Activated naive CD4-positive, alpha-beta T cell treated with anti-CD3 and anti-CD28 coated beads for 36 hours (primary cell): ENCODE data around the gene RXRB. TPM values are rescaled to one million over a fixed set of nuclear protein-coding genes. Genes with fewer than 3 reads are reported as not detected.
A peak's percentile ranks its signal among the peaks of the same experiment; 100 is the strongest.

ENCODE experiments used
- CTCF ChIA-PET: fragments of 350-600 bp; sonication (Branson Sonifier 250); formaldehyde crosslinking; loops from one replicate; lab custom pipeline; 2021; ENCODE audit warnings: antibody characterized with exemption; lab: Charles Lee
- DNase-seq: peaks from one replicate; pipeline ENCODE4 v3.0.0-alpha.2; 2020
- H3K27ac Mint-ChIP-seq: one replicate; pipeline ENCODE4 v1.8.0; 2021; ENCODE audit warnings: mild to moderate bottlenecking, mixed read lengths
- H3K27me3 Mint-ChIP-seq: one replicate; pipeline ENCODE4 v1.8.0; 2021; ENCODE audit warnings: low read depth, mixed read lengths
- H3K36me3 Mint-ChIP-seq: one replicate; pipeline ENCODE4 v1.8.0; 2021; ENCODE audit warnings: low read depth, mixed read lengths
- H3K4me1 Mint-ChIP-seq: one replicate; pipeline ENCODE4 v1.8.0; 2021; ENCODE audit warnings: low read depth, mixed read lengths
- H3K4me3 Mint-ChIP-seq: one replicate; pipeline ENCODE4 v1.8.0; 2021; ENCODE audit warnings: mild to moderate bottlenecking, moderate library complexity, mixed read lengths
- H3K9me3 Mint-ChIP-seq: one replicate; pipeline ENCODE4 v1.8.0; 2021; ENCODE audit warnings: mixed read lengths
- intact Hi-C: fragments of 100-400 bp; cut with micrococcal nuclease; formaldehyde crosslinking; loops from one replicate; pipeline ENCODE4 v1.15.1; 2023
- total RNA-seq, 2 experiments: library from RNA; stranded (reverse); gene quantifications; one replicate each; pipeline ENCODE4 v1.2.3, GENCODE V29; 2021

RXRB gene
- total RNA-seq, 2 experiments from 2014 or later = 50.4 to 50.6 TPM

DNA sequence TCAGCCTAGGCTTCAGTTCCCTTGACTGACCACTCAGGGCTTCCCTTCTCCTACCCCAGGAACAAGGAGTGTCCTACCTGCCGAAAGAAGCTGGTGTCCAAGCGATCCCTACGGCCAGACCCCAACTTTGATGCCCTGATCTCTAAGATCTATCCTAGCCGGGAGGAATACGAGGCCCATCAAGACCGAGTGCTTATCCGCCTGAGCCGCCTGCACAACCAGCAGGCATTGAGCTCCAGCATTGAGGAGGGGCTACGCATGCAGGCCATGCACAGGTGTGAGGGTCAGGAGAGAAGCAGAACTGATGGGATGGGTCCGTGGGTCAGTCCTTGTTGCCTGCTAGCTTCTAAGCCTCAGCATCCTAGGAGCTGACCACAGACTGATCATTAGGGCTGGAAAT, 9.4 kb upstream of the RXRB start:
- CTCF ChIA-PET = interaction anchor here (2.6 kb wide), 1 partner anchor 38 kb away, joined by 13 read pairs; no protein-coding TSS in a partner anchor
- DNase-seq = no peak
- Mint-ChIP-seq H3K36me3 (peaks cover 21% of the 10 kb centered on the region), H3K4me1 (peaks cover 53% of the 10 kb centered on the region), H3K9me3 (no peaks in the 10 kb centered on the region), H3K27me3 (peaks cover 20% of the 10 kb centered on the region), H3K4me3 (peak overlapping the region; percentile 90), H3K27ac (no peak overlapping the region)
- intact Hi-C loops = loop anchor here (5.0 to 10.0 kb wide), 4 partner anchors 182 to 1015 kb away; partner anchors contain the start of genes GPSM3, KIFC1, PBX2 and PSMB8

DNA sequence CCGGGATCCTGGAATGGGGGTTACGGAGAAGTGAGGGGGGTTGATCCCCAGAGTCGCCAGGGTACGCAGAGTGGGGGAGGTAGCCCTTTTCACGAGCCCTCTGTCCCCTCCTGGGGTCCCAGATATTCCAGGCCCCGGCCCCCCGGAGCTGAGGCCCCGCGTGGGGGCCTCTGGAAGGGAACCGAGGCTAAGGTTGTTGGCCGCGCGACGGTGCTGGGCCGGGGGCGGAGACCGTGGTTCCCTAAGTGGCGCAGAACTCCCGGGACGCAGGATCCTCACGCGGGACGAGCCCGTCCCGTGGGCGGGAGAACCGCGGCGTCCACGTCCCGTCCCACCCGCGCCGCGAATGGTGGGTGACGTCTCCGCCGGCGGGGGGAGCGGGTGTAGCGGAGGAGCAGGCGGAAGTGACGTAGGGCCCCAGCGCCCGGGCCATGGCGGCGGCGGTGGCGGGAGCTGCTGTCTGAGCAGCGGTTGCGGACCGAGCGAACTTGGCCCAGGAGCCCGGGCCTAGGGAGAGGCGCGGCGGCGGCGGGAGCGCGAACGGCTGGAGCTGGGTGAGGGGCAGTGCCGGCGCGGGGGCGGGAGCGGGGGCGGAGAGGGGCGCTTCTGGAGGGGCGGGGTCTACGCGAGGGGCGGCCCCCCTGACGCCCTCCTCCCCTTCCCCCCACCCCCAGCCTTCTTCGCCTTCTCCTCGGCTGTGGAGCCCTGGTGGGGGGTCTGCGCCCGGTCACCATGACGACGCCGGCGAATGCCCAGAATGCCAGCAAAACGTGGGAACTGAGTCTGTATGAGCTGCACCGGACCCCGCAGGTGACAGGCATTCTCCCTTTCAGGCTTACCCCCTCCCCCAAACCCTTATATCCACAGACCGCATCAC, 7.9 kb upstream of the RXRB start, which contains the start of gene RING1:
Gene RING1 (plus strand): TSS at position 410 of the 877 bp plus-strand sequence. CDS start 323 bp downstream, at position 733.
- peak; percentile 87 for DNase-seq
- H3K4me3 Mint-ChIP-seq = peak within 1 kb of the TSS; percentile 90
- H3K36me3 Mint-ChIP-seq = peaks cover 27% of the 10 kb centered on the region
- intact Hi-C loops = loop anchor here (5.0 to 10.0 kb wide), 4 partner anchors 184 to 1014 kb away; partner anchors contain the start of genes GPSM3, KIFC1, PBX2 and PSMB8
- CTCF ChIA-PET = interaction anchor here (0.6 to 2.6 kb wide), 8 partner anchors 10 to 223 kb away, joined by 3 to 13 read pairs (median 3); no protein-coding TSS in a partner anchor
- peaks cover 55% of the 10 kb centered on the region for H3K4me1 Mint-ChIP-seq
- H3K27ac Mint-ChIP-seq = peak within 1 kb of the TSS; percentile 92
- peaks cover 8% of the 10 kb centered on the region for H3K27me3 Mint-ChIP-seq
- no peaks in the 10 kb centered on the region for H3K9me3 Mint-ChIP-seq

DNA sequence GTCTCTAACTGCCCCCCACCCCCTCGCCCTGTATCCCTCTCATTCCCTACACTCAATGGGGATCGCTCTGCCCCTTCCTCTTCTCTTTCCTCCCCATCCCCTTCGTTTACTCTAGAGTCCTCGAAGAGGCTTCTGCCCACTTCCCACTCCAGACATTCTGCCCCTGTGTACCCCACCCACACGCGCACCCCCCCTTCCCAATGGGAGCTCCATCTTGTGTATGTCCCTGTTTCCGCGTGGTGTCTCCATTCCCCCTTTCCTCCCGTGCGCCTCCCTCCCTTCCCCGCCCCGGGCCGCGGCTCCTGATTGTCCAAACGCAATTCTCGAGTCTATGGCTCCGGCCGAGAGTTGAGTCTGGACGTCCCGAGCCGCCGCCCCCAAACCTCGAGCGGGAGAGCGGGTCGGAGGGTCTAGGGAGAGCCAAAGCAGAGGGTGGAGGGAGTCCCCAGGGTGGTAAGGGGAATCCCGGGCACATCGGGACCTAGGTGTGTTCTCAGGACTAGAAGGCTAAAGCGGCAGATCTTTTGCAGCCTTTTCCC, 7.2 kb upstream of the RXRB start:
- DNase-seq = no peak
- CTCF ChIA-PET = interaction anchor here (2.6 kb wide), 1 partner anchor 40 kb away, joined by 13 read pairs; no protein-coding TSS in a partner anchor
- H3K27me3 Mint-ChIP-seq = peaks cover under 1% of the 10 kb centered on the region
- peak overlapping the region; percentile 92 for H3K27ac Mint-ChIP-seq
- peak overlapping the region; percentile 90 for H3K4me3 Mint-ChIP-seq
- H3K4me1 Mint-ChIP-seq = peaks cover 55% of the 10 kb centered on the region
- H3K36me3 Mint-ChIP-seq = peaks cover 33% of the 10 kb centered on the region
- intact Hi-C loops = loop anchor here (5.0 to 10.0 kb wide), 4 partner anchors 185 to 1013 kb away; partner anchors contain the start of genes GPSM3, KIFC1, PBX2 and PSMB8
- no peaks in the 10 kb centered on the region for H3K9me3 Mint-ChIP-seq

DNA sequence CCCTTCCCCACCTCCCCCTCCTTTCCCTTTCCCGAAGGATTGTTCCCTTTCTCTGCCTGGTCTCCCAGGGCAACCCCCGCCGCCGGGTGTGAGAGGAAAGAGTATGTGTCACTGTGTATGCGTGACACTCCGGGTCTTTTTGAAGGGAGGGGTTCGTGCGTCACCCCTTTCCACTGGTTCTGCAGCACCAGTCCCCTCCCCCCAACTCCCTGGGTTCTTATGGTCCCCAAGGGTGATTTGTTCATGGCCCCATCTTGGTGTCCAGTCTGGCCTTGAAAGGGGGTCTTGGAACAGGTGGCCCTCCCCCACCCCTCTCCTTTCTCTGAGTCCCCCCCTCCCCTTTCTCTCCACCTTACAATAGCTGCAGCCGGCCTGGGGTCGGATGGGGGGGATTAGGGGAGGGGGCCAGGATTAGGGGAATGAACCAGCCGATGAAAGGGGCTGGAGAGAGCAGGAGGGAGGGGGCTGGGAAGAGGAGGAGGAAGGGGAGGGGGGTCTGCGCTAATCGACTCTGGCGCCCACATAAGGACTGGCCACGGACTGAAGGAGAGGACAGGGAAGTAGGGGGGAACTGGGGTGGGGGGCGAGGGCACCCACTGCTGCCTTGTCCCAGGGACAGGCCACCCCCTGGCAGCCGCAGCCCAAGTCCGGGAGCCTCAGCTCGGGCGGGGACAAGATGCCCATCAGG, 6.5 kb upstream of the RXRB start:
- H3K27me3 Mint-ChIP-seq = no peaks in the 10 kb centered on the region
- no peaks in the 10 kb centered on the region for H3K9me3 Mint-ChIP-seq
- H3K4me3 Mint-ChIP-seq = peak overlapping the region; percentile 90
- H3K4me1 Mint-ChIP-seq = peaks cover 59% of the 10 kb centered on the region
- intact Hi-C loops = loop anchor here (1.0 to 10.0 kb wide), 5 partner anchors 65 to 1012 kb away; partner anchors contain the start of genes GPSM3, KIFC1, PBX2 and PSMB8
- CTCF ChIA-PET = no interaction called here
- DNase-seq = no peak
- H3K27ac Mint-ChIP-seq = no peak overlapping the region
- H3K36me3 Mint-ChIP-seq = peaks cover 35% of the 10 kb centered on the region

DNA sequence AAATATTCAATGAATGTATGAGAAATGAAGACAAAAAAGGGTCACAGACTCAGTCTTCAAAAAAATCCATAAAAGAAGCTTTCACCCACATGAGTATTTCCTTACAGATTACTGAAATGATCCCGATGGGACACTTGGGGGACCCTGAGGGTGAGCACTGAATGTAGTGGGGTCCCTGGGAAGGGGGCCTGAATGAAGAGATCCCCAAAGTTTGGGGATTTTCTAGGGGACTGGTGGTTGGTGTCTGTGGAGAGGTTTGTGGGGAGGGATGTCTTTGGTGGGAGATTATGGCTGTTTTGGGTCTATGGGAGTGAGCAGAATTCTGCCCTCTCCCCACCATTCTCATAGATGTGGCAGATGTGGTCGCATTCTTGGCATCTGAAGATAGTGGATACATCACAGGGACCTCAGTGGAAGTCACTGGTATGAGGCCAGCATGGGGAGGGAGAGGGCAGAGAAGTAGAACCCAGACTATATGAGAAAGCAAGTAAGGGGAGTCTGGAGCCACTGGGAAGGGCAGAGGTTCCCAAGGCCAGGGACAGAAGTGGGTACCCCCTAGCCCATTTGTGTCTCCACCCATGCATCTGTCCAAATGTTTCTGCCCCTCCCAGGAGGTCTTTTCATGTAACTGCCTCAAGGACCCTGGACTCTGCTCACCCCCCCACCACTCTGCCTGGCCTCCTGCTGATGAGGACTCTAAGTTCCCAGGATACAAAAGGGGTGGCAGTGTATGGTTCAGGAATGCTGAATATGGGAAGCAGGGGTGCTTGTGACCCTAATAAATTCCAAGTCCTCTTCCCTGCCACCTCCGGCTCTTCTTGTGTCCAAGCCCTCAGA, 5.8 kb upstream of the RXRB start:
- H3K27ac Mint-ChIP-seq = peak overlapping the region; percentile 90
- CTCF ChIA-PET = interaction anchor here (1.0 kb wide), 1 partner anchor 9 kb away, joined by 4 read pairs; no protein-coding TSS in a partner anchor
- H3K4me3 Mint-ChIP-seq = peak overlapping the region; percentile 85
- H3K4me1 Mint-ChIP-seq = peaks cover 65% of the 10 kb centered on the region
- peaks cover 38% of the 10 kb centered on the region for H3K36me3 Mint-ChIP-seq
- no peaks in the 10 kb centered on the region for H3K9me3 Mint-ChIP-seq
- DNase-seq = no peak
- no peaks in the 10 kb centered on the region for H3K27me3 Mint-ChIP-seq
- intact Hi-C loops = loop anchor here (1.0 to 10.0 kb wide), 5 partner anchors 66 to 1011 kb away; partner anchors contain the start of genes GPSM3, KIFC1, PBX2 and PSMB8

DNA sequence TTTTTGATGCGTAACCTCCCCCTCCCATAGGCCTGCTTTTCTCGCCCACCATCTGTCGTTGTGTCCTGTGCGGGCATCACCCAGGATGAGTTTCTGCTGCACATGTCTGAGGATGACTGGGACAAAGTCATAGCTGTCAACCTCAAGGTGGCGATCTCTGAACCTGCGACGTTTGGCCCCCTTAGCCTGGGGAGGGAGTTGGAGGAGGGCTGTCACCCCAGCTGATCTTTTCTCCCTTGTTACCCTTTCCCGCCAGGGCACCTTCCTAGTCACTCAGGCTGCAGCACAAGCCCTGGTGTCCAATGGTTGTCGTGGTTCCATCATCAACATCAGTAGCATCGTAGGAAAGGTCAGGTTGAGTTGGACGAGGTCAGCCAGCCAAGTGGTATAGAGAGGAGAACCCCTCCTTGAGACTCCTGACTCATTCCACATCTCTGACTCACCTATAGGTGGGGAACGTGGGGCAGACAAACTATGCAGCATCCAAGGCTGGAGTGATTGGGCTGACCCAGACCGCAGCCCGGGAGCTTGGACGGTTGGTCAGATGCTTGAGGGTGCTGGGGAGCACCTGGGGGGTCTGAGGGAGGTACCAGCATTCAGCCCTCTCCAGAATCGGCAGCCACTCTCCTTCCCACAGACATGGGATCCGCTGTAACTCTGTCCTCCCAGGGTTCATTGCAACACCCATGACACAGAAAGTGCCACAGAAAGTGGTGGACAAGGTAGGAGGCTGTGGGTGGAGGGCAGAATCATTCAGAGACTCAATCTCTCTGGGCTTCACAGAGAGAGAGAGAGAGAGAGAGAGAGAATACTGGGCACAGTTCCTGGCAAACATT, 4.9 kb upstream of the RXRB start:
- Mint-ChIP-seq H3K27me3 (no peaks in the 10 kb centered on the region), H3K27ac (peak overlapping the region; percentile 90), H3K4me1 (peaks cover 68% of the 10 kb centered on the region), H3K36me3 (peaks cover 36% of the 10 kb centered on the region), H3K4me3 (peak overlapping the region; percentile 85), H3K9me3 (no peaks in the 10 kb centered on the region)
- CTCF ChIA-PET = interaction anchor here (0.6 to 1.6 kb wide), 3 partner anchors 8 to 106 kb away, joined by 3 to 9 read pairs (median 4); no protein-coding TSS in a partner anchor
- intact Hi-C loops = loop anchor here (1.0 to 10.0 kb wide), 7 partner anchors 37 to 1011 kb away; partner anchors contain the start of genes GPSM3, KIFC1, PBX2 and PSMB8
- DNase-seq = peak; percentile 71

DNA sequence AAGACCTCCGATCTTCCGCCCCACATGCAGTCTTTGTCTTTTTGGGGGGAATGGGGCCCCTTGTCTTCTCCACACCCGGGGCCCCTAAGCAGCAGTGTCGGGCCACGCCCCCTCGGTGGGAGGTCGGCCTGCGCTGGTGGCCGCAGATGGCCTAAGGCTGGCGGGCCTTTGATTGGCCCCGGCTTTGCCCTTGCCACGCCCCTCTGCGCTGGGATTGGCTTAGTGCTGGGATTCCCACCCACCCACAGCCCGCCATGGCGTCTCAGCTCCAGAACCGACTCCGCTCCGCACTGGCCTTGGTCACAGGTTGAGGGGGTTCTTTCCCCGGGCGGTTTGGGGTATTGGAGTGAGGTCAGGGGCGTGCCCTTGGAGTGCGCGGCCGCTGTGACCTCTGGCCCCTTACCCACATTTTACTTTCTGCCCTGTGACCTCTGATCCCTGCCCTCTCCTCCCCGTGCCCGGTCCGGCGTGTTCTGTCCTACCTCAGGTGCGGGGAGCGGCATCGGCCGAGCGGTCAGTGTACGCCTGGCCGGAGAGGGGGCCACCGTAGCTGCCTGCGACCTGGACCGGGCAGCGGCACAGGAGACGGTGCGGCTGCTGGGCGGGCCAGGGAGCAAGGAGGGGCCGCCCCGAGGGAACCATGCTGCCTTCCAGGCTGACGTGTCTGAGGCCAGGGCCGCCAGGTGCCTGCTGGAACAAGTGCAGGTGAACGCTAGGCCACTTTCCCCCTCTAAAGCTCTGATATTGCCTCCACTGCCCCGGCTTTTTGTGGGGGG, 4.1 kb upstream of the RXRB start, which contains the start of gene HSD17B8:
Gene HSD17B8 (plus strand): TSS at position 241 of the 776 bp plus-strand sequence. CDS start 14 bp downstream, at position 255.
- peaks cover 66% of the 10 kb centered on the region for H3K4me1 Mint-ChIP-seq
- DNase-seq = peak; percentile 94
- H3K9me3 Mint-ChIP-seq = no peaks in the 10 kb centered on the region
- CTCF ChIA-PET = interaction anchor here (1.6 kb wide), 1 partner anchor 44 kb away, joined by 9 read pairs; no protein-coding TSS in a partner anchor
- peak within 1 kb of the TSS; percentile 90 for H3K27ac Mint-ChIP-seq
- H3K36me3 Mint-ChIP-seq = peaks cover 31% of the 10 kb centered on the region
- H3K4me3 Mint-ChIP-seq = peak within 1 kb of the TSS; percentile 85
- intact Hi-C loops = loop anchor here (1.0 to 10.0 kb wide), 6 partner anchors 38 to 1010 kb away; partner anchors contain the start of genes GPSM3, KIFC1, PBX2 and PSMB8
- no peaks in the 10 kb centered on the region for H3K27me3 Mint-ChIP-seq

DNA sequence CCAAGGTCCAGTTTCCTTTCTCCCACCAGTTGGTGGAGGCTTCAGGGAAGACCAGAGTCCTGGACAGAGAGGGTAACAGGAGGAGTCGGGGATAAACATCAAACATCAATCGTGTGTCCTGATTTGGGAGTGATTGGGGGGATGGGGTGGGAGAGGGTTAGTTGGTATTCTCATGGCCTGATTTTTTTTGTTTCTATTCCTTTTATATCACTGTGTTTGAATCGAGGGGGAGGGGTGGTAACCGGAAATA, 3.6 kb upstream of the RXRB start:
- CTCF ChIA-PET = interaction anchor here (1.6 kb wide), 1 partner anchor 45 kb away, joined by 9 read pairs; no protein-coding TSS in a partner anchor
- H3K27me3 Mint-ChIP-seq = no peaks in the 10 kb centered on the region

DNA sequence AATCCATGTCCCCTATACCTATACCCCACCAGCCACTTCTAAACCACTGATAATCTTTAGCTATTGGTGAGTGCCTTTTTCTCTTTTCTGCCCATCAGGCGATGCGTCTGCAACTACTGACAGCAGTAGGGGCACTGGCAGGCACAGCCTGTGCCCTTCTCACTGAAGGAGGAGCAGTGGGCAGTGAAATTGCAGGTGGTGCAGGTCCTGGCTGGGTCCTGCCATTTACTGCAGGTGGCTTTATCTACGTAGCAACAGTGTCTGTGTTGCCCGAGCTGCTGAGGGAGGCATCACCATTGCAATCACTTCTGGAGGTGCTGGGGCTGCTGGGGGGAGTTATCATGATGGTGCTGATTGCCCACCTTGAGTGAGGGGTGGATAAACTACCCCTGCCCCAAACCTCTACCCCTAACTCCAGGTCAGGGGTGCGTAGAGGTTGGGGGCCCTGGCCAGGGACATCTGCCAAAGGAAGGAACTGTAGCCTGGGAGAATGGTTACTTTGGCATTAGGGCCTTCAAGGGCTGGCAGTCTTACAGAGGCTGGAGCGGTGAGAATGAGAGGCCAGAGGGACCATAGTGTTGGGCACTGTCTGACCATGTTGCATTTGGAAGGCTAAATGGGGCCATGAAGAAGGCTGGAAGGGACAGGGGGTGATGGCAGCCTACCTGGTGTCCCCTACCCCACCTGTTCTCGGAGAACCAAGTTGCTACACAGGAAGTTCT, 3.1 kb upstream of the RXRB start:
- peaks cover 28% of the 10 kb centered on the region for H3K36me3 Mint-ChIP-seq
- no peaks in the 10 kb centered on the region for H3K9me3 Mint-ChIP-seq
- peaks cover 63% of the 10 kb centered on the region for H3K4me1 Mint-ChIP-seq
- no peak for DNase-seq
- H3K4me3 Mint-ChIP-seq = peak overlapping the region; percentile 85
- H3K27ac Mint-ChIP-seq = peak overlapping the region; percentile 60
- CTCF ChIA-PET = no interaction called here
- intact Hi-C loops = loop anchor here (10.0 kb wide), 2 partner anchors 371 to 1009 kb away; partner anchors contain the start of genes GPSM3 and PBX2
- H3K27me3 Mint-ChIP-seq = no peaks in the 10 kb centered on the region

More for the DNA sequence above, 3.6 kb upstream of the RXRB start:
- no peak for DNase-seq
- peak overlapping the region; percentile 60 for H3K27ac Mint-ChIP-seq
- H3K9me3 Mint-ChIP-seq = no peaks in the 10 kb centered on the region
- peaks cover 28% of the 10 kb centered on the region for H3K36me3 Mint-ChIP-seq
- H3K4me1 Mint-ChIP-seq = peaks cover 63% of the 10 kb centered on the region
- intact Hi-C loops = loop anchor here (10.0 kb wide), 2 partner anchors 371 to 1009 kb away; partner anchors contain the start of genes GPSM3 and PBX2
- peak overlapping the region; percentile 85 for H3K4me3 Mint-ChIP-seq
